ENCODE results near the gene GRK4.

DNA sequence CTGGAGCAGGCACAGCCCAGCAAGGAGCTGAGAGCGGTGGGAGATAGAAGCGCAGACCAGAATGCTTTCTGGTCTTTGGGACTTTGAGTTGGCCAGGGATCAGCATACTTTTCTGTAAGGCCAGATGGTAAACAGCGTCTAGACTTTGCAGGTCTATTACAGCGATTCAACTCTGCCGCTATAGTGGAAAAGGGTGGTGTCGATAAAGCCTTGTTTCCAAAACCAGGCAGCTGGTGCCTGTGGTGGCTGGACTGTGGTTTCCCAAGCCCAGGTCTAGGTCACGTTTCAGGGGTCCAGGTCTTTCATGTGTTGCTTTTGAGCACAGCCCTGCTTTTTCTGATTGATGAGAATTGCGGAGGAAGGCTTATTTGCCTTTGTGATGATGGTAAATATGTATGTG lies 70.9 kb downstream of the GRK4 start:
- no peak for TF ChIP-seq CTCF (IDR thresholded peaks at IDR 0.05)
- TF ChIP-seq POLR2A (IDR thresholded peaks at IDR 0.05) = no peak
